Progenitor cell of endocrine pancreas (in vitro differentiated cells): ENCODE measurements around the gene CREB3L1. TPM values are rescaled to one million over a fixed set of nuclear protein-coding genes. Genes with fewer than 3 reads are reported as not detected.

Experiments
- DNase-seq: peaks from one replicate; pipeline ENCODE4 v3.0.0; 2021; ENCODE audit warnings: low spot score; ENCODE audit not compliant: unreplicated experiment
- H3K27ac Mint-ChIP-seq: 2 replicates; pipeline ENCODE4 v1.8.0; 2021; ENCODE audit warnings: mild to moderate bottlenecking, moderate library complexity, mixed read lengths
- H3K27me3 Mint-ChIP-seq: 2 replicates; pipeline ENCODE4 v1.8.0; 2021; ENCODE audit warnings: mixed read lengths
- H3K36me3 Mint-ChIP-seq: 2 replicates; pipeline ENCODE4 v1.8.0; 2022; ENCODE audit warnings: mixed read lengths; ENCODE audit not compliant: insufficient read depth
- H3K4me1 Mint-ChIP-seq: 2 replicates; pipeline ENCODE4 v1.8.0; 2021; ENCODE audit warnings: low read depth, mixed read lengths
- H3K4me3 Mint-ChIP-seq: 2 replicates; pipeline ENCODE4 v1.8.0; 2021; ENCODE audit warnings: low read depth, mild to moderate bottlenecking, moderate library complexity, mixed read lengths
- H3K9me3 Mint-ChIP-seq: 2 replicates; pipeline ENCODE4 v1.8.0; 2021; ENCODE audit warnings: low read depth, mixed read lengths
- CTCF ChIP-seq: fragments of 200-600 bp; sonication (generic); IDR thresholded peaks from one replicate; pipeline ENCODE4 v1.5.0; 2021; ENCODE audit warnings: antibody characterized with exemption, mild to moderate bottlenecking; ENCODE audit not compliant: unreplicated experiment
- total RNA-seq: library from RNA; stranded (reverse); gene quantifications from 2 replicates; pipeline ENCODE4 v1.2.1, GENCODE V29; 2021

Gene CREB3L1
- total RNA-seq, 1 donor from 2014 or later = 9.6 TPM

- Mint-ChIP-seq H3K36me3 (no peaks in the 10 kb centered on the region), H3K27me3 (peaks cover 18% of the 10 kb centered on the region), H3K4me3 (peak overlapping the region; percentile 76), H3K9me3 (no peaks in the 10 kb centered on the region), H3K4me1 (peaks cover 43% of the 10 kb centered on the region), H3K27ac (peak overlapping the region; percentile 87)
- TF ChIP-seq CTCF = no peak
- no peak for DNase-seq
Measured at GRCh38 chr11:46279126-46280099, 2.0 kb downstream of the CREB3L1 start.

- Mint-ChIP-seq H3K27ac (no peak overlapping the region), H3K4me3 (no peak overlapping the region), H3K9me3 (no peaks in the 10 kb centered on the region), H3K4me1 (peaks cover 40% of the 10 kb centered on the region), H3K27me3 (peaks cover 18% of the 10 kb centered on the region), H3K36me3 (no peaks in the 10 kb centered on the region)
- TF ChIP-seq CTCF = no peak
- no peak for DNase-seq
Measured at GRCh38 chr11:46280706-46281105, 3.2 kb downstream of the CREB3L1 start.

GRCh38 chr11:46281371-46281831 is 3.9 kb downstream of the CREB3L1 start:
- Mint-ChIP-seq H3K27ac (no peak overlapping the region), H3K36me3 (no peaks in the 10 kb centered on the region), H3K4me1 (peaks cover 36% of the 10 kb centered on the region), H3K4me3 (no peak overlapping the region), H3K27me3 (peaks cover 18% of the 10 kb centered on the region), H3K9me3 (no peaks in the 10 kb centered on the region)
- TF ChIP-seq CTCF = no peak
- DNase-seq = no peak

GRCh38 chr11:46285173-46285572 is 7.7 kb downstream of the CREB3L1 start:
- no peak for DNase-seq
- Mint-ChIP-seq H3K36me3 (no peaks in the 10 kb centered on the region), H3K27ac (peak overlapping the region; percentile 69), H3K27me3 (peaks cover 6% of the 10 kb centered on the region), H3K9me3 (no peaks in the 10 kb centered on the region), H3K4me1 (peaks cover 24% of the 10 kb centered on the region), H3K4me3 (no peak overlapping the region)
- TF ChIP-seq CTCF = no peak

GRCh38 chr11:46285594-46286033 is 8.2 kb downstream of the CREB3L1 start:
- no peak overlapping the region for H3K4me3 Mint-ChIP-seq
- no peak for TF ChIP-seq CTCF
- H3K27ac Mint-ChIP-seq = peak overlapping the region; percentile 62
- H3K27me3 Mint-ChIP-seq = peaks cover 3% of the 10 kb centered on the region
- no peak for DNase-seq
- peaks cover 26% of the 10 kb centered on the region for H3K4me1 Mint-ChIP-seq
- no peaks in the 10 kb centered on the region for H3K9me3 Mint-ChIP-seq
- no peaks in the 10 kb centered on the region for H3K36me3 Mint-ChIP-seq
